MM.1S (cell line): ENCODE results near the gene HEATR5A.

Source experiments
- DNase-seq: peaks from one replicate; pipeline ENCODE4 v3.0.0-alpha.2; 2015
- H2AFZ ChIP-seq: fragments of 300-600 bp; sonication (generic); 2 replicates; pipeline ENCODE4 v1.6.0; 2016; ENCODE audit warnings: antibody characterized with exemption, low read length
- H3F3A ChIP-seq: fragments of 300-600 bp; sonication (generic); 2 replicates; pipeline ENCODE4 v1.6.1; 2016; ENCODE audit warnings: mild to moderate bottlenecking, antibody characterized with exemption, low read length, moderate library complexity, mixed read lengths; ENCODE audit not compliant: insufficient read depth
- H3K27ac ChIP-seq: fragments of 300-600 bp; sonication (generic); 2 replicates; pipeline ENCODE4 v1.5.1; 2016; ENCODE audit warnings: mild to moderate bottlenecking, low read length
- H3K27me3 ChIP-seq: fragments of 300-600 bp; sonication (generic); replicated peaks from 2 replicates; pipeline ENCODE4 v1.6.0; 2016; ENCODE audit warnings: low read length; ENCODE audit not compliant: insufficient read depth
- H3K36me3 ChIP-seq: fragments of 300-600 bp; sonication (generic); replicated peaks from 2 replicates; pipeline ENCODE4 v1.6.1; 2016; ENCODE audit warnings: mild to moderate bottlenecking, low read length, mixed read lengths; ENCODE audit not compliant: insufficient read depth
- H3K4me1 ChIP-seq: fragments of 300-600 bp; sonication (generic); 2 replicates; pipeline ENCODE4 v1.6.1; 2016; ENCODE audit warnings: low read length, mixed read lengths
- H3K4me2 ChIP-seq: fragments of 300-600 bp; sonication (generic); 2 replicates; pipeline ENCODE4 v1.6.0; 2016; ENCODE audit warnings: low read depth, low read length
- H3K4me3 ChIP-seq: fragments of 300-600 bp; sonication (generic); 2 replicates; pipeline ENCODE4 v1.5.1; 2016; ENCODE audit warnings: low read length, mixed read lengths
- H3K79me2 ChIP-seq: fragments of 300-600 bp; sonication (generic); 2 replicates; pipeline ENCODE4 v1.6.1; 2016; ENCODE audit warnings: mixed run types, low read length, mixed read lengths
- H3K9ac ChIP-seq: fragments of 300-600 bp; sonication (generic); 2 replicates; pipeline ENCODE4 v1.6.1; 2016; ENCODE audit warnings: low read length, mixed read lengths
- H3K9me2 ChIP-seq: fragments of 300-600 bp; sonication (generic); replicated peaks from 2 replicates; pipeline ENCODE4 v1.6.1; 2016; ENCODE audit warnings: mild to moderate bottlenecking, low read length, mixed read lengths; ENCODE audit not compliant: insufficient read depth
- H3K9me3 ChIP-seq: fragments of 300-600 bp; sonication (generic); replicated peaks from 2 replicates; pipeline ENCODE4 v1.6.1; 2016; ENCODE audit warnings: mild to moderate bottlenecking, low read length, mixed read lengths; ENCODE audit not compliant: insufficient read depth
- H4K20me1 ChIP-seq: fragments of 300-600 bp; sonication (generic); 2 replicates; pipeline ENCODE4 v1.6.1; 2016; ENCODE audit warnings: mild to moderate bottlenecking, low read length, moderate library complexity, mixed read lengths; ENCODE audit not compliant: insufficient read depth
- CTCF ChIP-seq: fragments of 300-600 bp; sonication (generic); IDR thresholded peaks from 2 replicates; pipeline ENCODE4 v1.5.1; 2016; ENCODE audit warnings: antibody characterized with exemption, low read length, mixed read lengths
- EZH2 ChIP-seq: fragments of 300-600 bp; sonication (generic); optimal IDR thresholded peaks from 2 replicates; pipeline ENCODE3; 2017; ENCODE audit warnings: low read depth, mild to moderate bottlenecking, antibody characterized with exemption, low read length, mixed read lengths
- EZH2phosphoT487 ChIP-seq: fragments of 300-600 bp; sonication (generic); IDR thresholded peaks from 2 replicates; pipeline ENCODE4 v1.6.1; 2018; ENCODE audit warnings: antibody characterized with exemption, low read length

The HEATR5A gene

DNA sequence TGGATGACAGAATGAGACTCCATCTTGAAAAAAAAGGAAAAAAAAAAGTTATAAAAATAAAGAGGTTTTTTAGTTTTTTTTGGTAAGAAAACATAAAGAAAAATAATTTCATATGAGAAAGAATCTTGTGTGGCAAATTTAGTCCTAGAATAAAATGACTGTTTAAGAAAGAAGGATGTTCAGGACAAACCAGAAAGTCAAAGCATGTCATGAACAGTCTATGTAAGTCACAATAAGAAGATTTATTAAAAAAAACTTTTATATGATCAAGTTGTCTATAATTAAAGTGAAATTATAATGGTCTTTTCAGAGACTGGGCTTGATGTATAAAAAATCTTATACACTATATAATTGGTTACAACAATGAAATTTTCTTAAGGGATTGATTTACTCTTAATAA is 144.6 kb downstream of the HEATR5A start:
- H3K9me2 ChIP-seq = no peaks in the 10 kb centered on the region
- no peaks in the 10 kb centered on the region for H3K36me3 ChIP-seq
- no peaks in the 10 kb centered on the region for H4K20me1 ChIP-seq
- H3F3A ChIP-seq = no peaks in the 10 kb centered on the region
- H3K27me3 ChIP-seq = no peaks in the 10 kb centered on the region
- no peak overlapping the region for H3K4me3 ChIP-seq
- no peaks in the 10 kb centered on the region for H3K79me2 ChIP-seq
- DNase-seq = no peak
- no peak overlapping the region for H3K27ac ChIP-seq
- H2AFZ ChIP-seq = no peak overlapping the region
- no peak overlapping the region for H3K4me2 ChIP-seq
- no peak overlapping the region for H3K9ac ChIP-seq
- TF ChIP-seq CTCF (no peak), EZH2 (no peak), EZH2phosphoT487 (no peak)
- no peaks in the 10 kb centered on the region for H3K9me3 ChIP-seq
- no peaks in the 10 kb centered on the region for H3K4me1 ChIP-seq

GRCh38 chr14:31271648-31272047 is 148.7 kb downstream of the HEATR5A start:
- no peaks in the 10 kb centered on the region for H4K20me1 ChIP-seq
- H3K79me2 ChIP-seq = no peaks in the 10 kb centered on the region
- no peaks in the 10 kb centered on the region for H3K4me1 ChIP-seq
- no peak overlapping the region for H3K27ac ChIP-seq
- no peaks in the 10 kb centered on the region for H3K9me3 ChIP-seq
- no peak overlapping the region for H3K4me3 ChIP-seq
- no peaks in the 10 kb centered on the region for H3F3A ChIP-seq
- TF ChIP-seq EZH2phosphoT487 (no peak), EZH2 (no peak), CTCF (no peak)
- no peaks in the 10 kb centered on the region for H3K36me3 ChIP-seq
- no peak overlapping the region for H3K4me2 ChIP-seq
- no peaks in the 10 kb centered on the region for H3K27me3 ChIP-seq
- no peak overlapping the region for H3K9ac ChIP-seq
- H3K9me2 ChIP-seq = no peaks in the 10 kb centered on the region
- no peak for DNase-seq
- H2AFZ ChIP-seq = no peak overlapping the region

DNA sequence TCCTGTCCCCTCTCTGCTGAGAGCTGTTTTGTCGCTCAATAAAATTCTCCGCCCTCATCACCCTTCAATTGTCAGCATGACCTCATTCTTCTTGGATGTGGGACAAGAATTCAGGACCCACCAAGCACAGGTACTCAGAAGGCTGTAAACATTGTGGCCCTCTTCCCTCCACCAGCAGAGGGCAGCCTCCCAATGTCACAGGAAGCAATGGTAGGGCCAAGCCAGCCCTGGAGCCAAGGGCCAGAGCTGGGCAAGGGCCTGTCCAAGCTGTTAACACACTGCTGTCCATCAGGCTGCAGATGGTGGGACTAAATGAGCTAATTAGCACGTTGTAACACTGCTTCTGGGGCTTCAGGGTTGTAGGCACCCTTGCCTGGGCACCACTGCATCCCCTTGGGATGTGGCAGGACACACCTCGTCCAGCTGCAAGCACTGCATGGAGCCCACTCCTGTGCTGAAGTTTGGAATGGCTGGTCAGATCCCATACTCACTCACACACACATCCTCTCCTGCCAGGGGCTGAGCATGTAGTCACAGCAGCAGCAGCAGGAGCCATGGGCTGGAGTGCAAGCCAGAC is 150.1 kb downstream of the HEATR5A start:
- H2AFZ ChIP-seq = no peak overlapping the region
- H3K4me1 ChIP-seq = no peaks in the 10 kb centered on the region
- no peak overlapping the region for H3K9ac ChIP-seq
- DNase-seq = peak; percentile 10
- H3K27ac ChIP-seq = no peak overlapping the region
- no peaks in the 10 kb centered on the region for H3K27me3 ChIP-seq
- H3K4me3 ChIP-seq = no peak overlapping the region
- no peaks in the 10 kb centered on the region for H3K9me2 ChIP-seq
- no peak overlapping the region for H3K4me2 ChIP-seq
- no peaks in the 10 kb centered on the region for H3K9me3 ChIP-seq
- no peaks in the 10 kb centered on the region for H3K36me3 ChIP-seq
- no peaks in the 10 kb centered on the region for H3F3A ChIP-seq
- H4K20me1 ChIP-seq = no peaks in the 10 kb centered on the region
- TF ChIP-seq EZH2phosphoT487 (no peak), EZH2 (no peak), CTCF (peak; percentile 57)
- no peaks in the 10 kb centered on the region for H3K79me2 ChIP-seq
